HG02885 (cell line): ENCODE measurements around the gene FBH1.
A peak's percentile ranks its signal among the peaks of the same experiment; 100 is the strongest.
"Not testable (repeated sequence)": the region's sequence is repeated elsewhere in the genome, so short reads cannot be mapped to it uniquely, and the experiment has no call there.

Experiments
- ATAC-seq: cut with Tn5 transposase; IDR thresholded peaks from one replicate; pipeline ENCODE4 v1.9.1; 2021; ENCODE audit warnings: mild to moderate bottlenecking; ENCODE audit not compliant: unreplicated experiment, poor library complexity

Gene FBH1

GRCh38 chr10:5900247-5900646 is 10.2 kb downstream of the FBH1 start:
- ATAC-seq: no peak

GRCh38 chr10:5902511-5903274 is 12.7 kb downstream of the FBH1 start:
- no peak for ATAC-seq

- no peak for ATAC-seq
These were observed 13.5 kb downstream of the FBH1 start for GRCh38 chr10:5903563-5903962.

GRCh38 chr10:5904227-5904626 is 14.2 kb downstream of the FBH1 start:
- peak; percentile 95 for ATAC-seq

GRCh38 chr10:5905854-5906507 is 15.9 kb downstream of the FBH1 start:
- ATAC-seq: no peak

GRCh38 chr10:5906651-5907050 is 16.6 kb downstream of the FBH1 start:
- no peak for ATAC-seq

GRCh38 chr10:5908676-5909075 is 18.6 kb downstream of the FBH1 start:
- ATAC-seq: not testable (repeated sequence)

- no peak for ATAC-seq
These were observed 20.5 kb downstream of the FBH1 start for GRCh38 chr10:5910323-5911100.

- ATAC-seq: no peak
These were observed 21.6 kb downstream of the FBH1 start for GRCh38 chr10:5911670-5912069.

GRCh38 chr10:5913736-5914135 is 23.7 kb downstream of the FBH1 start:
- no peak for ATAC-seq

- no peak for ATAC-seq
These were observed 25.4 kb downstream of the FBH1 start for GRCh38 chr10:5915451-5915850.

GRCh38 chr10:5917305-5917704 is 27.3 kb downstream of the FBH1 start:
- no peak for ATAC-seq

- ATAC-seq: no peak
These were observed 28.7 kb downstream of the FBH1 start for GRCh38 chr10:5918763-5919162.

- ATAC-seq: no peak
These were observed 29.5 kb downstream of the FBH1 start for GRCh38 chr10:5919568-5919967.

- ATAC-seq: no peak
These were observed 31.7 kb downstream of the FBH1 start for GRCh38 chr10:5921746-5922145.

- ATAC-seq: no peak
These were observed 34.8 kb downstream of the FBH1 start for GRCh38 chr10:5924889-5925288.

- ATAC-seq: no peak
These were observed 37.3 kb downstream of the FBH1 start for GRCh38 chr10:5927306-5927705.

- ATAC-seq: no peak
These were observed 39.4 kb downstream of the FBH1 start for GRCh38 chr10:5929442-5929841.

- ATAC-seq: no peak
These were observed 40.2 kb downstream of the FBH1 start for GRCh38 chr10:5930272-5930671.

GRCh38 chr10:5932345-5932744 is 42.3 kb downstream of the FBH1 start:
- no peak for ATAC-seq

- ATAC-seq: no peak
These were observed 44.0 kb downstream of the FBH1 start for GRCh38 chr10:5933909-5934546.
